ENCODE measurements around the gene BMP4.
A peak's percentile ranks its signal among the peaks of the same experiment; 100 is the strongest.

BMP4 gene

DNA sequence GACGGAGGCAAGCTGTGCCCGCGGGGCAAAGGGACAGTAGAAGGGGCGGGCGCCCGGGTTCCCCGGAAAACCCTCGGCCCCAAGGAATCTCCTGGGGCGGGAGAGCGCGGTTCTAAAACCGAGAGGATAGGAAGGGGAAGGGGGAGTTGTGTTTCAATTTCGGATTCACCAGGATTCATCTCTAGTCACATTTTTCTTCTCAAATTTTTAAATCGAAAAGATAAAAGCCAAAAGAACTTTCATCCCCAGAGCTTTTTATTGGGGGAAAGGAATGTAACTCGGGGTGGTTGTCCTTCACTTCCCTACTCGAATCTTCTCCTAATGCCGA lies 1.4 kb downstream of the BMP4 start:
- TF ChIP-seq, protein P1, sequence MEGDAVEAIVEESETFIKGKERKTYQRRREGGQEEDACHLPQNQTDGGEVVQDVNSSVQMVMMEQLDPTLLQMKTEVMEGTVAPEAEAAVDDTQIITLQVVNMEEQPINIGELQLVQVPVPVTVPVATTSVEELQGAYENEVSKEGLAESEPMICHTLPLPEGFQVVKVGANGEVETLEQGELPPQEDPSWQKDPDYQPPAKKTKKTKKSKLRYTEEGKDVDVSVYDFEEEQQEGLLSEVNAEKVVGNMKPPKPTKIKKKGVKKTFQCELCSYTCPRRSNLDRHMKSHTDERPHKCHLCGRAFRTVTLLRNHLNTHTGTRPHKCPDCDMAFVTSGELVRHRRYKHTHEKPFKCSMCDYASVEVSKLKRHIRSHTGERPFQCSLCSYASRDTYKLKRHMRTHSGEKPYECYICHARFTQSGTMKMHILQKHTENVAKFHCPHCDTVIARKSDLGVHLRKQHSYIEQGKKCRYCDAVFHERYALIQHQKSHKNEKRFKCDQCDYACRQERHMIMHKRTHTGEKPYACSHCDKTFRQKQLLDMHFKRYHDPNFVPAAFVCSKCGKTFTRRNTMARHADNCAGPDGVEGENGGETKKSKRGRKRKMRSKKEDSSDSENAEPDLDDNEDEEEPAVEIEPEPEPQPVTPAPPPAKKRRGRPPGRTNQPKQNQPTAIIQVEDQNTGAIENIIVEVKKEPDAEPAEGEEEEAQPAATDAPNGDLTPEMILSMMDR (IDR thresholded peaks at IDR 0.05; ENCODE audit: insufficient read depth, low read depth, low read length, missing control alignments), result no peak
- peak overlapping the region; percentile 40 for H3K4me3 ChIP-seq (ENCODE audit: low read depth, low read length)

DNA sequence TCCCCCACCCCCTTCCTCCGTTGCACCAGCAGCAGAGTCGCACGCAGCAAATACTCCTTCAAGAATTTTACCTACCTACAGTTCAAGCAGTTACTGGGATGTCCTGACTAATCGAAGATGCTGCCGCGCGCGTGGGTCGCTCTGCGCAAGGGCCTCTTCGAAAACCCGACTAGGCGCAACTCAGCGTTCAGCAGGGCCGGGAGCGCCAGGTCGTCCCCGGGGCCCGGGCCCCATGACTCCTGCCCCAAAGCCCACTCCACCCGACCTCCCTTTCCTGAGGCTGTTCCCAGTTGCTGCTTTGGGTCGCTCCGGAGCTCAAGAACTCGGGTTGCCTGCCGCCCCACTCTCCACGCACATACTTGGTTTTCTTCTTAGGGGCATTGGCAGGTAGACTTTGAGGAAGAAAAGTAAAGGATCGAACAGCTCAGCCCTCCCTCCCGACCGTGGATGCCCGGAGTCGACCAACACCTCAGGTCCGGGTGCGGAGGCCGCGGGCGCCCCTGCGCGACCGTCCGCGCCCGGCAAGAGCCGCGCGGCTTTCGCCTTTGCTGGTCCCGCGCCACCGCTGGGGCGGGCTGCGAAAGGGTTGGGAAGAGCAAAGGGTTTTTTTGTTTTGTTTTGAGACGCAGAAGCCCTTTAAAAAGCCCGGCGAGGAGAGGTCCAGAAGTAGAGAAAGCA lies 1.9 kb downstream of the BMP4 start:
- peak overlapping the region; percentile 40 for H3K4me3 ChIP-seq (ENCODE audit: low read depth, low read length)
- TF ChIP-seq, protein P1 (IDR thresholded peaks at IDR 0.05; ENCODE audit: insufficient read depth, low read depth, low read length, missing control alignments), result no peak
- no peak for DNase-seq (ENCODE audit: low read depth)

More for the DNA sequence above, 1.4 kb downstream of the BMP4 start:
- no peak for DNase-seq (ENCODE audit: low read depth)

DNA sequence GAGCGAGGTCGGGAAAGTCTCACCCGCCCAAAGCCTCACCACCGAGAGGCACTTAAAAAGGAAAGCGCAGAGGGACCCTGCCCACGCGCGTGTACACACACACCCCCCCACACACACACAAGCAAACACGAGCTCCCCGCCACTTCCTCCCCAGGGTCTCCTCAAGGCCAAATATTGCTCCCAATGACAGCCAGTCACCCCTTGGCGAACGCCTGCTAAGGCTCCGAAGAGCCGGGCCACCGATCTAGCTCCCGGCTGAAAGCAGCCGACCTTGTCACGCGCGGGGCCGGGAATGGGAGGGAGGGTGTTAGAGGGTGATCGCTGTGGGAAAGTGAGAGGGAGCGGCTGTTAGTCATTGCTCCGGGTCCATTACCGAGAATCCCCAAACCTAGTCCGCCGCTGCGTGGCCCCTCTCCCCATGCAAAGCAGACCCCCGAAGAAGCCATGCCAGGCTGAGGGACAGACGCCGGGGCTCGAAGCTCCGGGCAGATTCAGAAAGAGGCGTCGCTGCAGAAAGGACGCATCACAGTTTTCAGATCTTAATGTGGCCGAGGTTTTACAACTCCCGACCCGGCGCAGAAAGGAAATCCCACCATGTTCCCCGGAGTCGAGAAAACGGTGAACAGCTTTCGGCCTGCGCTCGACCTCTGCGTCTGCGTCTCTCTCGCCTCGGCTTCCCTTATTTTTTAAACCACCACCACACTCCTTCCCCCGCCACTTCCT lies 2.6 kb downstream of the BMP4 start:
- TF ChIP-seq, protein P1 (IDR thresholded peaks at IDR 0.05; ENCODE audit: insufficient read depth, low read depth, low read length, missing control alignments), result no peak
- H3K4me3 ChIP-seq (ENCODE audit: low read depth, low read length), result peak overlapping the region; percentile 40
- peak; percentile 45 for DNase-seq (ENCODE audit: low read depth)

DNA sequence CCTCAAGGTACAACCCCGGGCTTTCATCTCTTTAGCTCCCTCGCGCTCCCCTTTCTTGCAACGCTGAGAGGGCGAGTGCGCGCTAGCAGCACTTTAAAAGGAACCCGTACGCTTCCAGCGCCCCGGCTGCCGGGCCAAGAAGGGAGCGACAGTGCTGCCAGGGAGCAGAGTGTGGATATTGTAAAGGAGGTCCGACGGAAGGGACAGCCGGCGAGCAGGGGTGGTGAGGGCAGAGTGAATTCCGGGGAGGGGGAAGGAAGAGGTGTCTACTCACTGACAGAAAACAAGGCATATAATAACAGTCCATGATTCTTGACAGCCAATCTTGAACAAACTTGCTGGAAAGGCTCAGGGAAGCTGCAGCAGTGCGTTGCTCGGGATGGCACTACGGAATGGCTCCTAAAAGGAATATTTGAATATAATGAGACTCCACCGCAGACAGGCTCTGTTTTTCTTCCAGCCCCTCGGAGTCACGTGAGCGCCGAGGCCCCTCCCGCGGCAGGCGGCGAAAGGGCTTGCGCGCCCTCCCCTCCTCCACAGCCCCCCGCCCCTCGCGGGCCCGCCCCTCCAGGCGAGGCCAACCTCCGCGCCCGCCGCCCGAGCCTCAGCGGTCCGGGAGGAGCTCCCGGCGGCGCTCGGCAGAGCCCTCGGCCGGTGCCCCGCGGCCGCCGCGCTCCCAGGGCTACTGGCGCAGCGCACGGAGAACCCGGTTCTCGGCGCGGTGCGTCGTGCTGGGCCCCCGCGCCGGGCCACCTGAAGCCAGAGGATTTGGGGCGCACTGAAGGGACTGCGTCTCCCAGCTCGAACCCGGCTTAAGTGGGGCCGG lies 3.4 kb downstream of the BMP4 start:
- peak; percentile 72 for DNase-seq (ENCODE audit: low read depth)
- H3K4me3 ChIP-seq (ENCODE audit: low read depth, low read length), result peak overlapping the region; percentile 53
- TF ChIP-seq, protein P1 (IDR thresholded peaks at IDR 0.05; ENCODE audit: insufficient read depth, low read depth, low read length, missing control alignments), result no peak

DNA sequence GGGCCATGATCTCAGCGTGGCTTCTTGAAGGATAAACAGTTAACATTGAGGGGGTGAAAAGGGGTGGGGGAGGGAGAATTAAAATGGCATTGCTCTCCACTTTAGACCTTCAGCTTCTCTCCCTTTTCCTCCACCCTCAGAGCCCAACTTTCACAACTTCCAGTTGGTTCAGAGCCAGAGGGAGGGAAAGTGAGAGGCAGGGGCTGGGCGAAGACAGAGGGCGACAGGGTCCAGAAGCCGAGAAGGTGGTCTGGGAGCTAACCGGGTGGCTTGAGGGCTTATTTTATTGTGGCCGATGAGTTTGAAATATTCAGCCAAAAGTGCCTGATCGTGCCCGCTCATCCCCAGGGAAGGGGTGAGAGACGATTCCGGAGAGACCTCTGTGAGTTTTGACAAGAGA lies 4.1 kb downstream of the BMP4 start:
- H3K4me3 ChIP-seq (ENCODE audit: low read depth, low read length), result peak overlapping the region; percentile 53
- TF ChIP-seq, protein P1 (IDR thresholded peaks at IDR 0.05; ENCODE audit: insufficient read depth, low read depth, low read length, missing control alignments), result no peak
- DNase-seq (ENCODE audit: low read depth), result no peak

DNA sequence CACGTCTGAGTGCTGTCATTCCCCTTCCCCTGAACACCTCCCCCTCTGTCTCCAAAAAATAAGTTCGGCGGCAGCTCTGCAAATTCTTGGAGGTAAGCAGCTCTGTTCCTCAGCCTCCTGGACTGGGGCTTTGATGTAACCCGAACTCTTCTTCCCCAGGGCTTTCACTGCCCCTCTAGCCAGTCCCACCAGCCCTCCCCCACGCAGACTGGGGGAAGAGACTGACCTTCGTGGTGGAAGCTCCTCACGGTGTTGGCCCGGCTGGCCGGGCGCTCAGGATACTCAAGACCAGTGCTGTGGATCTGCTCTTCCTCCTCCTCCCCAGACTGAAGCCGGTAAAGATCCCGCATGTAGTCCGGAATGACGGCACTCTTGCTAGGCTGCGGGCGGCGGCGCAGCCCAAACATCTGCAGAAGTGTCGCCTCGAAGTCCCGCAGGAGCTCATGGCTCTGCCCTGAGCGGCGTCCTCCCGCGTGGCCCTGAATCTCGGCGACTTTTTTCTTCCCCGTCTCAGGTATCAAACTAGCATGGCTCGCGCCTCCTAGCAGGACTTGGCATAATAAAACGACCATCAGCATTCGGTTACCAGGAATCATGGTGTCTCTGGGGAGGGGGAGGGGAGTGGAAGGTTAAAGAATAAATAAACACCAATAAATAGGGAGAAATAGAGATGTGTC lies 4.9 kb downstream of the BMP4 start:
- no peak for DNase-seq (ENCODE audit: low read depth)
- H3K4me3 ChIP-seq (ENCODE audit: low read depth, low read length), result peak overlapping the region; percentile 53
- TF ChIP-seq, protein P1 (IDR thresholded peaks at IDR 0.05; ENCODE audit: insufficient read depth, low read depth, low read length, missing control alignments), result no peak
